ENCODE measurements around the gene SIX3. TPM values are rescaled to one million over a fixed set of nuclear protein-coding genes. Genes with fewer than 3 reads are reported as not detected.

The SIX3 gene
- total RNA-seq, 1 donor from 2014 or later = not detected

GRCh38 chr2:44954447-44954888, 13.0 kb downstream of the SIX3 start:
- no peak overlapping the region for H3K27ac Mint-ChIP-seq
- H3K27me3 Mint-ChIP-seq (ENCODE audit: low read depth) = peaks cover 98% of the 10 kb centered on the region
- DNase-seq (ENCODE audit: low spot score in 2 of 2, unreplicated experiment in 2 of 2) = no peak
- peak overlapping the region; percentile 67 for H3K4me3 Mint-ChIP-seq
- no peaks in the 10 kb centered on the region for H3K9me3 Mint-ChIP-seq
- H3K4me1 Mint-ChIP-seq = peaks cover 19% of the 10 kb centered on the region
- TF ChIP-seq CTCF (IDR thresholded peaks at IDR 0.05; ENCODE audit: unreplicated experiment) = no peak
- H3K36me3 Mint-ChIP-seq = no peaks in the 10 kb centered on the region

- no peak for DNase-seq (ENCODE audit: low spot score in 2 of 2, unreplicated experiment in 2 of 2)
- no peak for TF ChIP-seq CTCF (IDR thresholded peaks at IDR 0.05; ENCODE audit: unreplicated experiment)
- Mint-ChIP-seq H3K36me3 (no peaks in the 10 kb centered on the region), H3K27ac (no peak overlapping the region), H3K9me3 (no peaks in the 10 kb centered on the region), H3K4me1 (peaks cover 19% of the 10 kb centered on the region), H3K27me3 (ENCODE audit: low read depth) (peaks cover 98% of the 10 kb centered on the region), H3K4me3 (peak overlapping the region; percentile 67)
Observed at GRCh38 chr2:44954889-44955592, 13.5 kb downstream of the SIX3 start.

- H3K4me1 Mint-ChIP-seq = peaks cover 15% of the 10 kb centered on the region
- H3K27me3 Mint-ChIP-seq (ENCODE audit: low read depth) = peaks cover 97% of the 10 kb centered on the region
- H3K4me3 Mint-ChIP-seq = peak overlapping the region; percentile 67
- H3K9me3 Mint-ChIP-seq = no peaks in the 10 kb centered on the region
- H3K27ac Mint-ChIP-seq = no peak overlapping the region
- H3K36me3 Mint-ChIP-seq = no peaks in the 10 kb centered on the region
- peak; percentile 74 for TF ChIP-seq CTCF (IDR thresholded peaks at IDR 0.05; ENCODE audit: unreplicated experiment)
- peak; percentile 77 to 91 for DNase-seq (ENCODE audit: low spot score in 2 of 2, unreplicated experiment in 2 of 2)
Observed at GRCh38 chr2:44955593-44956392, 14.3 kb downstream of the SIX3 start.

- Mint-ChIP-seq H3K27me3 (ENCODE audit: low read depth) (peaks cover 97% of the 10 kb centered on the region), H3K4me3 (no peak overlapping the region), H3K9me3 (no peaks in the 10 kb centered on the region), H3K4me1 (peaks cover 15% of the 10 kb centered on the region), H3K27ac (no peak overlapping the region), H3K36me3 (no peaks in the 10 kb centered on the region)
- DNase-seq (ENCODE audit: low spot score in 2 of 2, unreplicated experiment in 2 of 2) = no peak
- TF ChIP-seq CTCF (IDR thresholded peaks at IDR 0.05; ENCODE audit: unreplicated experiment) = no peak
Observed at GRCh38 chr2:44956843-44957242, 15.3 kb downstream of the SIX3 start.

GRCh38 chr2:44957656-44958327, 16.3 kb downstream of the SIX3 start:
- H3K36me3 Mint-ChIP-seq = no peaks in the 10 kb centered on the region
- DNase-seq (ENCODE audit: low spot score in 2 of 2, unreplicated experiment in 2 of 2) = no peak
- peaks cover 13% of the 10 kb centered on the region for H3K4me1 Mint-ChIP-seq
- H3K9me3 Mint-ChIP-seq = no peaks in the 10 kb centered on the region
- TF ChIP-seq CTCF (IDR thresholded peaks at IDR 0.05; ENCODE audit: unreplicated experiment) = no peak
- H3K4me3 Mint-ChIP-seq = no peak overlapping the region
- no peak overlapping the region for H3K27ac Mint-ChIP-seq
- peaks cover 98% of the 10 kb centered on the region for H3K27me3 Mint-ChIP-seq (ENCODE audit: low read depth)
